Fibroblast of pulmonary artery (primary cell): ENCODE results near the gene VGLL1.

Experiments used
- DNase-seq: peaks from one replicate; pipeline ENCODE4 v3.0.0-alpha.2; 2010; ENCODE audit warnings: low read depth
- H3K4me3 ChIP-seq: replicated peaks from 2 replicates; pipeline ENCODE4 v1.5.1; 2011; ENCODE audit warnings: low read depth, mild to moderate bottlenecking, control low read depth, low read length, moderate library complexity
- CTCF ChIP-seq: IDR thresholded peaks from 2 replicates; pipeline ENCODE4 v1.5.1; 2011; ENCODE audit warnings: mild to moderate bottlenecking, control low read depth, low read length, inconsistent platforms; ENCODE audit errors: missing control alignments

VGLL1 gene

GRCh38 chrX:136529795-136530194 lies 2.2 kb upstream of the VGLL1 start:
- no peak overlapping the region for H3K4me3 ChIP-seq
- DNase-seq: no peak
- TF ChIP-seq CTCF: no peak

- no peak for TF ChIP-seq CTCF
- no peak for DNase-seq
- no peak overlapping the region for H3K4me3 ChIP-seq
Observed at GRCh38 chrX:136534131-136534530, 2.1 kb downstream of the VGLL1 start.

GRCh38 chrX:136538811-136539210 lies 6.8 kb downstream of the VGLL1 start:
- no peak for TF ChIP-seq CTCF
- DNase-seq: no peak
- no peak overlapping the region for H3K4me3 ChIP-seq

- no peak for DNase-seq
- no peak for TF ChIP-seq CTCF
- H3K4me3 ChIP-seq: no peak overlapping the region
Observed at GRCh38 chrX:136540226-136540625, 8.2 kb downstream of the VGLL1 start.

GRCh38 chrX:136541294-136541693 lies 9.3 kb downstream of the VGLL1 start:
- H3K4me3 ChIP-seq: no peak overlapping the region
- no peak for TF ChIP-seq CTCF

GRCh38 chrX:136542281-136542680 lies 10.3 kb downstream of the VGLL1 start:
- no peak for DNase-seq
- no peak for TF ChIP-seq CTCF
- H3K4me3 ChIP-seq: no peak overlapping the region

More at GRCh38 chrX:136541294-136541693, 9.3 kb downstream of the VGLL1 start:
- no peak for DNase-seq

- no peak for TF ChIP-seq CTCF
- no peak for DNase-seq
- H3K4me3 ChIP-seq: no peak overlapping the region
Observed at GRCh38 chrX:136546371-136546781, 14.4 kb downstream of the VGLL1 start.
